GM21515 (cell line): ENCODE measurements around the gene ZNHIT1.
"Not testable (repeated sequence)": the region's sequence is repeated elsewhere in the genome, so short reads cannot be mapped to it uniquely, and the experiment has no call there.

ENCODE experiments used
- ATAC-seq: cut with Tn5 transposase; IDR thresholded peaks from one replicate; pipeline ENCODE4 v1.9.1; 2021; ENCODE audit not compliant: unreplicated experiment

The ZNHIT1 gene

DNA sequence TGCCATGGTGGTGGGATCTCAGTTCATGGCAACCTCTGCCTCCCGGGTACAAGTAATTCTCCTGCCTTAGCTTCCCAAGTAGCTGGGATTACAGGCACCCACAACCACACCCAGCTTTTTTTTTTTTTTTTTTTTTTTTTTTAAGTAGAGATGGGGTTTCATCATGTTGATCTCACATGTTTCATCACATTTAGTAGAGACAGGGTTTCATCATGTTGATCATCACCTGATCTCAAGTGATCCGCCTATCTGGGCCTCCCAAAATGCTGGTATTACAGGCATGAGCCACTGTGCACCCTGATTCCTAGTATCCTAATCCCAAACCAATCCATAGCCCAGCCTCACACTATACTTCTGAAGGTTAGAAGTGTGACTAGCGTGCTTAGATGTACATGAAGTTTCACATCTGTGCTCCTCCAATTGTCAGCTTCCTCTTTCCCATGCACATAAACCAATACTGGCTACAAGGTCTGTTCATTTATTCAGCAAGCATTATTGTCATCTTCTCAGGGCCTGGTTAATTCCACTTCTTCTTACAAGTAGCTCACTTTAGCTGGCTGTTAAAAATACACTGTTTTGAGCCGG is 31.0 kb upstream of the ZNHIT1 start:
- ATAC-seq = no peak

DNA sequence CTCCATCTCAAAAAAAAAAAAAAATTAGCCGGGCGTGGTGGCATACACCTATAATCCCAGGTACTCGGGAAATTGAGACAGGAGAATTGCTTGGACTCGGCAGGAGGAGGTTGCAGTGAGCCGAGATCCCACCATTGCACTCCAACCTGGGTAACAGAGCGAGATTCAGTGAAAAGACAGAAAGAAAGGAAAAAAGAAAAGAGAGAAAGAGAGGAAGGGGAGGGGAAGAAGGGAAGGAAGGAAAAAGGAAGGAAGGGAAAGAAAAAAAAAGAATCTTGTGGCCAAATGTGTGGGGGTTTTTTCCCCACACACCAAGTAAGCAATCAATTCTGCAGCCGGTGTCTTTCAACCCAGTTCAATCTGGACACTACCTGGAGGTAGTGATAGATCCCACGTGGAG is 28.9 kb upstream of the ZNHIT1 start:
- ATAC-seq = no peak

DNA sequence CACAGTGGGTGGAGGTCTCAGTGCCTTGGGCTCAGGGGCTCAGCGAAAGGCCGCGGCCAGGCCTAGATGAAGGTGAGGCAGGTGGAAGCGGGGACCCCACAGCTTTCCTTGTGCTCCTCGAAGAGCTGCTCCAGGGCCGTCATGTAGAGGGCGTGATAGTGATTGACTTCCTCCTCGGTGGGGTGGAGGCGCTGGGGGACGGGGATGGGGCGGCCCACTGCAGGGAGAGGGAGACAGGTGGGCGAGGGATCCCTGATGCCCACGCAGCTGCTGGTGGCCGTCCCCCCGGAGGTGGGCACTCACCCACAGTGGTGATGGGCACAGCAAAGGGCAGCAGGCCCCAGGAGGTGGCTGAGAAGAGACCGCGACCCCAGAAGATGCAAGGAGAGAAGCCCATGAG is 22.1 kb upstream of the ZNHIT1 start:
- no peak for ATAC-seq

DNA sequence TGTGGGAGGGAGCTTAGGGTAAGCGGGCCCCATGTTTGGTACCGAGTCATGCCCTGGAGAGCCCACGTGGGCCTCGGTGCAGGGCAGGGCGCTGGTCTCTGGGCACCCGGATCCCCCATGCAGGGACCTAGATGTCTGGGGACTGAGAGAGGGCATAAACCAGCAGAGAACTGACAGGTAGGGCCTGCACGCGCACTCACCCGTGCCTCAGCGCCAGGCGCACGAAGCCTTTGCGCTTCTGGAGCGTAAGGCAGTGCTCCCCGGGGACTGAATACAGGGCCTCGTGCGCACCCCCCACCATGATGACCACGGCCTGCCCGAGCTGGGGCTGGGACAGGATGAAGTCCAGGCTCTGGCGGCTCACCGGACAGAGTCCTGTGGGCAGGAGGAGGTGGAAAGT is 20.0 kb upstream of the ZNHIT1 start:
- no peak for ATAC-seq

DNA sequence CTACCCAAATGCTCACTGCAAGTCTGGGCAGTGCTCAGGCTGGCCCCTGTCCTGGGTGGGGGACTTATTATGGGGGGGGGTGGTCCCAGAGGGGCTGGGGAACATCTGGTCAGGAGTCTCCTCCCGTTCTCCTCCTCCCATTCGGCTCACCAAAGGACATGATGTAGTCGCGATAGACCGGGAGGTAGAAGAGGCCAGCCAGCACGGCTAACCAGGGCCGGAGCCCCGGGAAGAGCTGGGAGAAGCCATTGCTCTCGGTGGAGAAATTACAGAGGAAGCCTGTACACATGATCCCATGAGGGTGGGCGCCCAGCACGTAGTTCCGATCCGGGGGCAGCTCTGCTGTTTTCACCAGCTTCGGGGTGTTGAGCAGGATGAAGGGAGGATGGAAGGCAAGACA is 19.5 kb upstream of the ZNHIT1 start:
- no peak for ATAC-seq

DNA sequence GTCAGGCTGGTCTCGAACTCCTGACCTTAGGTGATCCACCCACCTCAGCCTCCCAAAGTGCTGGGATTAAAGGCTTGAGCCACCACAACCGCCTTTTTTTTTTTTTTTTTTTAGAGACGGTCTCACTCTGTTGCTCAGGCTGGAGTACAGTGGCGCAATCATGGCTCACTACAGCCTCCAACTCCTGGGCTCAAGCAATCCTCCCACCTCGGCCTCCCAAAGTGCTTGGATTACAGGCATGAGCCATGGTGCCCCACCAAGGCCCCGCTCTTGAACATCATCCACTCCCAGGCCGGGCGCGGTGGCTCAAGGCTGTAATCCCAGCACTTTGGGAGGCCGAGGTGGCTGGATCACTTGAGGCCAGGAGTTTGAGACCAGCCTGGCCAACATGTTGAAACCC is 18.4 kb upstream of the ZNHIT1 start:
- ATAC-seq = not testable (repeated sequence)

DNA sequence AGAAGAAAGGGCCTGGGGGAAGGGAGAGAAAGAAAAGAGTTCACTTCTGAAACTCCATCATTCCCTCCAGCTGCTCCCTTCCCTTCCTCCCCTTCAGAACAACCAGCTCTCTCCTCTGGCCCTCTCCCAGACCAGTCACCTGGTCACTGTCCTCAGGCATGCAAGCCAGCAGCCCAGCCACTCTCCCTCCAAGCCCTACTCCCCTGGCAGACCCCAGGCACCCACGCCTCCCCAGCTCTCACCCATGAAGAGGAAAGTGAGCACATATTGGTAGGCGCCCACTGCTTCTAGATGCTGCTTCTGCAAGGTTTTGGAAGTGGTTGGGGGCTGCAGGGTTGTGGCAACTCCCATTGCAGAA is 17.5 kb upstream of the ZNHIT1 start:
- ATAC-seq = no peak

DNA sequence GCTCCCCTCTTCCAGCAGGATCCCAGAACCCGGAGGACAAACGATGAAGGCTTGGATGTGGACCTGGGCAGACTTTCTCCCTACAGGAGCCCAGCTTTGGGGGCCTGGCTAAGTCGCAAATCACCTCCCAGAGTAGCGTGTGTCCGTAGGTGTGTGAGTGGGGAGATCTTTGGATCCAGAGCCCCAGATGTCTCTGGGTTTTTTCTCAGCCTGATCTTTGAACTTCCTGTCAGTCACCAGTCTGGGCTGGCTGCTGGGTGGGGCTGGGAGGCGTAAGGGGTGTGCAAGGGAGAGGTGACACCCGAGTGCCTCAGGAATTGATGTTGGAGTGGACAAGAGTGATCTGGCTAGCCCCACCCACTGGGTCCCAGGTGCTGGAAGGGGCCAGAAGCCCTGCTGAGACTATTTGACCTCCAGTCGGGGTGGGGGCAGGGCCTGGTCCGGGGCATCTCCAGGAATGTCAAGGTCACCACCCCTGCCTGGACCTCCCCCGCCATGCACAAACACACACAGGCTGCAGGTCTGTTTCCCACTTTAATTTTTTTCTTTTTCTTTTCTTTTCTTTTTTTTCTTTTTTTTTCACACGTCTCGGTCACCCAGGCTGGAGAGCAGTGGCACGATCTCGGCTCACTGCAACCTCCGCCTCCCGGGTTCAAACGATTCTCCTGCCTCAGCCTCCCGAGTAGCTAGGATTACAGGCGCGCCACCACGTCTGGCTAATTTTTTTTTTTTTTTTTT is 16.9 kb upstream of the ZNHIT1 start, which contains the start of gene MOGAT3:
MOGAT3 (minus strand) TSS at position 175 of the 738 bp plus-strand sequence. CDS start 182 bp downstream, outside the sequence.
- ATAC-seq = no peak

DNA sequence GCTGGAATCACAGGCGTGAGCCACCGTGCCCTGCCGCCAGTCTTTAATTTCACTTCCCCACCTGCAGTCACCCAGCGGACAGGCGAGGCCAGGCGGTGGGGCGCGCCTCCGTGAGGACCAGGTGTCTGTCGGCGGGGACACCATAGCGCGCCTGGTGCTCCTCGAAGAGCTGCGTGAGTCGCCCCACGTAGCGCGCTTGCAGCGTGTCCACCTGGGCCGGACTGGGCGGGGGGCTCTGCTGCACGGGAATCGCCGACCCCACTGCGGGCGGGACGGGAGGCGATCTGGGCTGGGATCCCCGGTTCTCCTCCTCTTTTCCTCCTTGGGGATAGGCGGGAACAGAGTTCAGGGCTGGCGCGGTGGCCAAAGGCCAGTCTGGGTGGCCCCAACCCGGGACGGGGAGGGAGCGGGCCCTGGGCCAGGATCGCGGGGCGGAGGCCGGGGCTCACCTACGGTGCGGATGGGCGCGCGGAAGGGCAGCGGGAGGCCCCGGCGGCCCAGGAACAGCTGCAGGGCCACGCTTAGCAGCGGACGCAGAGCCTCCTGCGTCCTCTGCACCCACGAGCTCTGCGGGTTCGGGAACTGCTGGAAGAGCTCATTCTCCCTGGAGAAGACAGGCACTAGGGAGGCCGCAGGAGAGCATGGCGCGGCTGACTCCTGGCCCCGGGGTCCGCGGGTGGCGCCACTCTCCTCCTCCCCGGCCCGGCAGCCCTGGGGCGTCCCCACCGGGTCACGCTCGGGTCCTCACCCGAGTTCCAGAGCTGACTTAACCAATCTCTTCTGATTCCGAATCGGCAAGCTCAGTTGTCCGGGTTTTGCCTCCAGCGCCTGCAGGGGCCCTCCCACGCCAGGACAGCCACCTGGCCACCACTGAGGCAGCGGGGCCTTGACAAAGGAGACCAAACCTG is 16.0 kb upstream of the ZNHIT1 start:
- ATAC-seq = no peak

DNA sequence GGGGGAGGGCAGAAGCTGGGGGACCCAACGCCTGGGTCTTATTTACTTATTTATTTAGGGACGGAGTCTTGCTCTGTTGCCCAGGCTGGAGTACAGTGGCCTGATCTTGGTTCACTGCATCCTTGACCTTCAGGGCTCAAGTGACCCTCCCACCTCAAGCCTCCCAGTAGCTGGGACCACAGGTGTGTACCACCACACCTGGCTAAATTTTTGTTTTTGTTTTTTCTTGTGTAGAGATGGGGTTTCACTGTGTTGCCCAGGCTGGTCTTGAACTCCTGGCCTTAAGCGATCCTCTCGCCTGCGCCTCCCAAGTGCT is 15.4 kb upstream of the ZNHIT1 start:
- ATAC-seq = no peak

DNA sequence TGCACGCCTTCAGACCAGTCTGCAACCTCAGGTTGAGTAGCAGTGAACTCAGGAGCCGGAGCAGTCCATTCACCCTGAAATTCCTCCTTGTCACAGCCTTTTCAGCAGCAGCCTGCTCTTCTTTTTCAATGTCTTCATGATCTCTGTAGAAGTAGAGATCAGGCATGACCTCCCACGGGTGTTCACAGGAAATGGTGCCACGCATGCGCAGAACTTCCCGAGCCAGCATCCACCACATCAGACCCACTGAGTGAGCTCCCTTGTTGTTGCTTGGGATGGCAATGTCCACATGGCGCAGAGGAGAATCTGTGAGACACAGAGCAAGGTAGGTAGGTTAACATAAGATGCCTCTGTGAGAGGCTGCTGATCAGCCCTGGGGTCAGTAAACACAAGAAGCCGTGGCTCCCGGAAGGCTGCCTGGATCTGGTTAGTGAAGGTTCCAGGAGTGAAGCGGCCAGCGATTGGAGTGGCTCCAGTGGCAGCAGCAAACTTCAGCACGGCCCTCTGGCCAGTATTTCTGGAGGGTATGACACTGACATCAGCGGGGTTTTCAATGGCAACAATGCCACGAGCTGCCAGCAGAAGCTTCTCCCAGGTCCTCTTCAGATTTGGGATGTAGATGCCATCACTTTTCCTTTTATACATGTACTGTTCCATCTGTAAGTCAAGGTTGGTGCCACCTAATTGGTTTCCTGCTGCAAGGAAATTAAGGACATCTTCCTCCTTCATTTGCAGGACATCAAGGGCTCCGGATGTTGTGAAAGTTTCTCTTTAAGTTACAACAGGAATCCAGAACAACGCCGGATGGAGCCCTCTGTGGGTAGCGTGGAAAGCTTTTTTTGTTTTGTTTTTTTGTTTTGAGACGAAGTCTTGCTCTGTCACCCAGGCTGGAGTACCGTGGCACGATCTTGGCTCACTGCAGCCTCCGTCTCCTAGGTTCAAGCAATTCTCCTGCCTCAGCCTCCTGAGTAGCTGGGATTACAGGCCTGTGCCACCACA is 13.9 kb upstream of the ZNHIT1 start:
- ATAC-seq = not testable (repeated sequence)

DNA sequence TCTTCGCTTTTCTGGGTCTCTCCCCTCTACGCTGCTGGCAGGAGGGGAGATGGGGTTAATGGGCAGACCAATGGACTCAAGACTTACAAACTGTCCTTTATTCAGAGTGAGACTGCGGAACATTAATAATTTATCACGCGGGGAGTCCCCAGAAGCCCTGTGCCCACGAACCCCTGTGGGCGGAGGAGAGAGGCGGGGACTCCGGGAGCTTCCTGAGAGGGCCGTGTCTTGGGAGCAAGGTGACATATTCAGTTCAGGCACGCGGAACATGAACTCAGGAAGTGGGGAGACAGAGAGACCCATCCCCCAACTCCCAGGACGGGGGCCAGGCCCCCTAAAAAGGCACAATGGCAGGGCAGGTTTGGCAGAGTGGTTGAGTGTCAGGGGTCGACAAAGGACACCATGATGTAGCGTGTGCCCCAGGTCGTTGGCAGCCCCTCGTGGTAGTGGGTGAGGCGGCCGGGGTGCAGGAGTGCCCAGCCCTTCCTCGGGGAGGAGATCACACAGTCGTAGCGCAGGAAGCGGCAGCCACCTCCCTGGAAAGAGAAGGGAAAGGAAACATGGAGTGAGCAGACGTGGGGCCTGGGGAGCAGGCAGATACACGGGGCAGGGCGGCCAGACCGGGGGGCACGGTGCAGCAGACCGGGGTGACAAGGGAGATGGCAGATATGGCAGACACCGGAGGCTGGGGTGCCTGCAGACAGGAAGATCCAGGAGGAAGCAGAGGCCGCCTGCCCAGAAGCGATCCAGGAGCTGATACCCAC is 11.9 kb upstream of the ZNHIT1 start:
- no peak for ATAC-seq

DNA sequence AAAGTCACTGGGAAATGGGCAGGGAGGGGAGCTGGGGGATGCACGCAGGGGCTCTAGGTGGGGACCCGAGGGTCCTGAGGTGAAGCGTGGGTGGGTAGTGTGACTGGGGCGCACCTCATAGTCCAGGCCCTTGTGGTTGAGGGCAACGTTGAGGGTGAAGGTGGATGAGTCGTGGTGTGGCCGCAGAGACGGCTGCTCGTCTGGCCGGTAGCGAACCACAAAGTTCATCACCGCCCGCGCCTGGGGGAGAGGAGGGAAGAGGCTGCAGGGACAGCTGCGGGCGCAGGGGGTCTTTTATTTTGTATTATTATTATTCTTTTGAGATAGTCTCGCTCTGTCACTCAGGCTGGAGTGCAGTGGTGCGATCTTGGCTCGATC is 11.3 kb upstream of the ZNHIT1 start:
- ATAC-seq = no peak

DNA sequence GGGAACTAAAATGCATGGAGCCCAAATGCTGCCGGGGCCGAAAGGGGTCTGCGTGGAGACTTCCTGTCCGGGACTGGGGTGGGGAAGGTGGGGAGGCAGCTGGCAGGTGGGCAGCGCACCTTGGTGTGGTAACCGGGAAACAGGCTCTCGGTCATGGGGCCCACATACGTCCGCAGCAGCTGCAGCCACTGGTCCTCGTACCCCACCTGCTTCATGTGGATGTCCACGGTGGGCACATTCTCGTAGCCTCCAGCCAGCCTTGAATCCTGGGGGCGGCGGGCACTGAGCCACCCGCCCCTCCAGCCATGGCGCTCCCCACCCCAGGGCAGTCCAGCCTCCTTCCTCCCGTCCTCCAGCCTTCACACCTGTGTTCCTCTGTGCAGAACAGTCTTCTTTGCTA is 10.5 kb upstream of the ZNHIT1 start:
- no peak for ATAC-seq

DNA sequence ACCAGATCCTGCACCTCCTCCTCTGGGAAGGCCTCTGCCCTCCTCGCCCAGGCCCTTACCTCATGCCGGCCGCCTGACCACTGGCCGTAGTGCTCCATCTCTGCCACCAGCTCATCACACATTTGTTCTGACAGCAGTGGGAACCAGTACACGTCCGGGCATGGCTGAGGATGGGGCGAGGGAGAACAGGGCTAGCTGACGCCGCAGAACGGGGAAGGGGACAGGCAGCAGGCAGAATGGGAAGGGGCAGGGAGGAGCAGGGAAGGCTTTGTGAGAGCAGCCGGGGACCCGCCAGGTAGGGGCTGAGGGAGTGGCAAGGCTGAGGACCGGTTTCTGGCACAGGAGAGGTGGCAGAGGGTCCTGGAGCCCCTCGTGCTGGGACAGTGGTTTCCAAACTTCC is 9.2 kb upstream of the ZNHIT1 start:
- no peak for ATAC-seq

DNA sequence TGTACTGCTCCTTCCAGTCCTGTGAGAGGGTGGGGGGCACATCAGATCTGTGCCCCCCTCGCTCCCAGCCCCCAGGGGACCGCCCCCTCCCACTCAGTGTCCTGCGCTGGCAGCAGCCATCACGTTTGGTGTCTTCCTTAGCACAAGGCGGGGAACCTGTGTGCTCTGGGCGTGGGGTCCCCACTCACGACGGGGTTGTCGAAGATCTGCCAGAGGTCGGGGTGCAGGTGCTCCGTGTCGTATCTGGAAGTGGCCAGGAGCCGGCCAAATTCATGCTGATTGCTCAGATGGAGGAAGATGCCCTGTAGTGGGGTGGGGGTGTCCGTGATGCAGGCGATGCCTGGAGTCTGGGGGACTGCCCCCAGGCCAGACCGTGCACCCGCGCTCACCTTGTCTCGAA is 7.8 kb upstream of the ZNHIT1 start:
- no peak for ATAC-seq

DNA sequence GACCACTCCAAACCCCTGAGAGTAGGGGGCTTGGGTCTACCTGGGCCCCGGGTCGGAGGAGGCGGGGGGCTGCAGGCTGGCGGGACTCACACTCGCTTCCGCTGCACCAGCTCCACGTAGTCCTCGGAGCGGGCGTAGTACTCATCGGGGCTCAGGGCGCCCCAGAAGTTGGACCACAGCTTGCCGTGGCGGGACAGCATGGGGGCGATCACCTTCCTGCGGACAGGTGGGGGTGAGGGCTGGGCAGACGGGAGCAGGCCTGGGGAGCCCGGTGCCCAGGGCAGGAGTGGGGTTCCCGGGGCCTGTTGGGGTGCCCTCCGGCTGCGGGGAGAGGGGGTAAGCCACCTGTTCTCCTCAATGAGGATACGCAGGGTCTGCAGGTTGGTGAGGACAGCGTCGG is 6.5 kb upstream of the ZNHIT1 start:
- ATAC-seq = no peak

DNA sequence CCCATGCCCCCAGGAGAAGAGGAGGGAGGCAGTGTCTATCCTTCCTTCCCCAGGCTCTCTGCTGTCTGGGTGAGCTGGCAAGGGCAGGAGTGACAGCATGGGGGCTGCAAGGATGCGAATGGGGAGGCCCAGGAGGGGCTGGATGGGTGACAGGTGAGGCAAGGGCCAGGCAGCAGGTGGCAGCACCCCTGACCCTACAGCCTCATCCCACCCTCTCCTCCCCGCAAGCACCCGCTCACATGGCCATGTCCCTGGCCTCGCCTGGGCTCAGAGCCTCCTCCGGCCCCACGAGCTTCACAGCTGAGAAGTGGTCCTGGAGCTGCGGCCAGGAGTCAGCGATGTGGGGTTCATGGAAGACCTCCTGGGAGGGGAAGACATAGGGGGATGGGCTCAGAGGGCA is 6.0 kb upstream of the ZNHIT1 start:
- ATAC-seq = no peak

DNA sequence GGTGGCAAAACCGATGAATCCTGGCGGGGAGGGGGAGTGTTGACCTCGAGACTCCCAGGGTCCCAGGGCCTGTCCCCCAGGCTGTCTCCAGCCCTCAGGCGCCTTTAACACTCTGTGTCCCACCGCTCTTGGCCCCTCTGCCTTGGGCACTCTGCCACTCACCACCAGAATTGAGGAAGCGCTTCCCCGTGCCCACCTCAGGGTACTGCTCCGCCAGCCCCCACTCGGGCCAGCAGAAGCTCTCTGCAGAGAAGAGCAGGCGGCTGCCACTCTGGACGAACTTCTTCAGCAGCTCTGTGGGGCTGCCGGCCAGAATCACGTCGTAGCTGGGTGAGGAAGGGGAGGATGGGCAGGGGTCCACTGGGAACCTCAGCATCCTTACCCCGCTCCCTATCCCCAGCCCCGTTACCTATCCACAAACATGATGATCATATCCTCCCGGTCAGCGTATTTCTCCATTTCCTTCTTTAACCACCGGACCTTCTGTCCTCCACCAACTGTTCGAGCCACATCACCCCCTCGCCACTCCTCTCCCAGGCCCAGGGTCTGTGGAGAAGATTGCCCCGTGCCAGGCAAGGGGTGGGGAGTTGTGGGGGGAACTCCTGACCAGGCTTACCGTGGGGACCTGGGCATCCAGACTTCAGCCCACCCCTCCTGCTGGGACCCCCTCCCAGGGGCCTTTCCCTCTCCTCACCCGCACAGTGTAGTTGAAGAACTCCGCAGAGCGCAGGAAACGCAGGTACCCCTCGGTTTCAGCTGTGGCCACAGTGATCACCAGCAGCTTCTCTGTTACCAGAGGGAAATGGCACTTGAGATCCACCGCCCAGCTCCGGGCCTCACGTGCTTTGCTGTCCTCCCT is 1.7 kb upstream of the ZNHIT1 start:
- ATAC-seq = no peak
